ENCODE measurements around the gene SLC22A9.

Gene SLC22A9

GRCh38 chr11:63445118-63445517 is 75.5 kb downstream of the SLC22A9 start:
- FAIRE-seq: no peak

GRCh38 chr11:63445720-63446119 is 76.1 kb downstream of the SLC22A9 start:
- FAIRE-seq: no peak

DNA sequence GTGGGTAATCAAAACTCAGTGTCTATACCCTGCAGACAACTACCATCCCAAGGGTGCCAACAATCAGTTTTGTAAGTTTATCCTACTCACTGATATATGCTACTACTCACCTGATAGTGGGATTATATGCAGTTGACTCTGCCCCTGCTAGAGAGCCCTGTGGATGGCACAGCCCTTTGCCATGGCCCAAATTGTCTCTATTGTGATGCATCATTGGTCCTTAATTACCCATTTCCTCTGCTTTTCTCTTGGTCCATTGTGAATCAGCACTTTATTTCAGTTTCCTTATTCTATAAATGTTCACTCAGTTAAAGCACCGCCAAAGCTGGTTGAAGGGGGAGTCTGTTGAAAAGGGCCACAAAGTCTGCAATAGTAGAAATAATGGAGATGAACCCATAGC is 79.1 kb downstream of the SLC22A9 start:
- no peak for FAIRE-seq

DNA sequence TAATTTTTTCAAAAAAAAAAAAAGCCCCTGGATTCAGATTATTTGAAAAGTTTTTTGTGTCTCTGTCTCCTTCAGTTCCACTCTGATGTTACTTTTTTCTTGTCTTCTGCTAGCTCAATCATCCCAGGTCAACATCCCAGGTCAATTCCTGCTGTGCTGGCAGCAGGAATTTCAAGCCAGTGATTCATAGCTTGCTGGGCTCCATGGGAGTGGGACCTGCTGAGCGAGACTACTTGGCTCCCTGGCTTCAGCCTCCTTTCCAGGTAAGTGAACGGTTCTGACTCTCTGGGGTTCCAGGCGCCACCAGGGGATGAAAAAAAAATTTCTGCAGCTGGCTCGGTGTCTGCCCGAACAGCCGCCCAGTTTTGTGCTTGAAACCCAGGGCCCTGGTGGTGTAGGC is 90.0 kb downstream of the SLC22A9 start:
- FAIRE-seq: no peak

All from G401.6 (cell line).